ENCODE data around the gene WDR27. TPM values are rescaled to one million over a fixed set of nuclear protein-coding genes. Genes with fewer than 3 reads are reported as not detected.

Gene WDR27
- total RNA-seq, 1 donor from 2014 or later = 59.0 TPM

GRCh38 chr6:169494038-169494437 is 207.8 kb downstream of the WDR27 start:
- Mint-ChIP-seq H3K36me3 (ENCODE audit: low read depth, unreplicated experiment) (no peaks in the 10 kb centered on the region), H3K9me3 (ENCODE audit: unreplicated experiment) (no peaks in the 10 kb centered on the region), H3K4me3 (ENCODE audit: unreplicated experiment) (no peak overlapping the region), H3K27me3 (ENCODE audit: unreplicated experiment) (no peaks in the 10 kb centered on the region), H3K4me1 (ENCODE audit: unreplicated experiment) (no peaks in the 10 kb centered on the region), H3K27ac (ENCODE audit: unreplicated experiment) (no peak overlapping the region)
- no peak for TF ChIP-seq CTCF (IDR thresholded peaks at IDR 0.05; ENCODE audit: unreplicated experiment)
- no peak for DNase-seq (ENCODE audit: low spot score)

- no peak for TF ChIP-seq CTCF (IDR thresholded peaks at IDR 0.05; ENCODE audit: unreplicated experiment)
- Mint-ChIP-seq H3K9me3 (ENCODE audit: unreplicated experiment) (no peaks in the 10 kb centered on the region), H3K4me3 (ENCODE audit: unreplicated experiment) (no peak overlapping the region), H3K27me3 (ENCODE audit: unreplicated experiment) (no peaks in the 10 kb centered on the region), H3K27ac (ENCODE audit: unreplicated experiment) (no peak overlapping the region), H3K4me1 (ENCODE audit: unreplicated experiment) (no peaks in the 10 kb centered on the region), H3K36me3 (ENCODE audit: low read depth, unreplicated experiment) (no peaks in the 10 kb centered on the region)
- DNase-seq (ENCODE audit: low spot score) = no peak
Observed at GRCh38 chr6:169491482-169491881, 210.3 kb downstream of the WDR27 start.

- H3K27me3 Mint-ChIP-seq (ENCODE audit: unreplicated experiment) = no peaks in the 10 kb centered on the region
- H3K36me3 Mint-ChIP-seq (ENCODE audit: low read depth, unreplicated experiment) = no peaks in the 10 kb centered on the region
- no peaks in the 10 kb centered on the region for H3K4me1 Mint-ChIP-seq (ENCODE audit: unreplicated experiment)
- H3K9me3 Mint-ChIP-seq (ENCODE audit: unreplicated experiment) = no peaks in the 10 kb centered on the region
- no peak for DNase-seq (ENCODE audit: low spot score)
- TF ChIP-seq CTCF (IDR thresholded peaks at IDR 0.05; ENCODE audit: unreplicated experiment) = no peak
- no peak overlapping the region for H3K27ac Mint-ChIP-seq (ENCODE audit: unreplicated experiment)
- no peak overlapping the region for H3K4me3 Mint-ChIP-seq (ENCODE audit: unreplicated experiment)
Observed at GRCh38 chr6:169490830-169491229, 211.0 kb downstream of the WDR27 start.

- Mint-ChIP-seq H3K36me3 (ENCODE audit: low read depth, unreplicated experiment) (no peaks in the 10 kb centered on the region), H3K9me3 (ENCODE audit: unreplicated experiment) (no peaks in the 10 kb centered on the region), H3K27ac (ENCODE audit: unreplicated experiment) (no peak overlapping the region), H3K4me3 (ENCODE audit: unreplicated experiment) (no peak overlapping the region), H3K27me3 (ENCODE audit: unreplicated experiment) (no peaks in the 10 kb centered on the region), H3K4me1 (ENCODE audit: unreplicated experiment) (no peaks in the 10 kb centered on the region)
- DNase-seq (ENCODE audit: low spot score) = no peak
- TF ChIP-seq CTCF (IDR thresholded peaks at IDR 0.05; ENCODE audit: unreplicated experiment) = no peak
Observed at GRCh38 chr6:169490246-169490641, 211.6 kb downstream of the WDR27 start.

- DNase-seq (ENCODE audit: low spot score) = no peak
- Mint-ChIP-seq H3K4me1 (ENCODE audit: unreplicated experiment) (no peaks in the 10 kb centered on the region), H3K4me3 (ENCODE audit: unreplicated experiment) (no peak overlapping the region), H3K27me3 (ENCODE audit: unreplicated experiment) (no peaks in the 10 kb centered on the region), H3K9me3 (ENCODE audit: unreplicated experiment) (no peaks in the 10 kb centered on the region), H3K27ac (ENCODE audit: unreplicated experiment) (no peak overlapping the region), H3K36me3 (ENCODE audit: low read depth, unreplicated experiment) (no peaks in the 10 kb centered on the region)
- no peak for TF ChIP-seq CTCF (IDR thresholded peaks at IDR 0.05; ENCODE audit: unreplicated experiment)
Observed at GRCh38 chr6:169489563-169490245, 212.1 kb downstream of the WDR27 start.
